ENCODE results near the gene IQCB1. TPM values are rescaled to one million over a fixed set of nuclear protein-coding genes. Genes with fewer than 3 reads are reported as not detected.

IQCB1 gene
- total and polyA plus RNA-seq, 9 of the 15 experiments (the other 6 are each of a cell fraction or from before 2014, with no cell fraction given): 21.1 to 38.1 (median 27.5) TPM

- no peak for FAIRE-seq
- POLR2A ChIA-PET: no interaction called here
- H3K4me1 ChIP-seq (replicated peaks in 1 of 2; ENCODE audit: control insufficient read depth in 2 of 2, insufficient read depth in 2 of 2, low read length in 2 of 2): no peaks in the 10 kb centered on the region
- ATAC-seq: no peak
- H3K27ac ChIP-seq (ENCODE audit: extremely low read depth, low read depth, low read length): no peak overlapping the region
- H3K27me3 ChIP-seq (ENCODE audit: control insufficient read depth in 2 of 2, insufficient read depth in 2 of 2, low read length in 2 of 2): no peaks in the 10 kb centered on the region
- no peak overlapping the region for H3K4me2 ChIP-seq (ENCODE audit: insufficient read depth, low read length)
- in situ Hi-C loops (cut with MboI) (no loop called here), intact Hi-C loops (cut with micrococcal nuclease) (no loop called here)
- BruUV-seq (replicated peaks): no TSS peak
- no peaks in the 10 kb centered on the region for H3K9me3 ChIP-seq (replicated peaks; ENCODE audit: control insufficient read depth, insufficient read depth, low read depth, low read length)
- H3K4me3 ChIP-seq: no peak overlapping the region
- no peak overlapping the region for H3K9ac ChIP-seq (ENCODE audit: insufficient read depth in 1 of 2, low read depth in 2 of 2, low read length in 2 of 2)
- H3K9me1 ChIP-seq (ENCODE audit: control insufficient read depth, insufficient read depth, low read length): no peaks in the 10 kb centered on the region
- peaks cover 43% of the 10 kb centered on the region; the same call in 1 of the 3 replicates for H3K36me3 ChIP-seq (ENCODE audit: control insufficient read depth, insufficient read depth, low read length)
- no peak overlapping the region for H2AFZ ChIP-seq (ENCODE audit: low read depth, low read length)
- no peaks in the 10 kb centered on the region for H4K20me1 ChIP-seq (replicated peaks; ENCODE audit: control insufficient read depth, insufficient read depth, low read length)
- DNase-seq (ENCODE audit: extremely low read depth in 1 of 4, low spot score in 3 of 4): no peak
- TF ChIP-seq RFX7 (CRISPR knock-in tag; IDR thresholded peaks at IDR 0.05) (no peak), CEBPG (CRISPR knock-in tag; IDR thresholded peaks at IDR 0.05) (no peak), CEBPG (tag; conservative IDR thresholded peaks at IDR 0.05 in 1 of 2, IDR thresholded peaks at IDR 0.05 in 1 of 2) (no peak), TGIF2 (CRISPR knock-in tag; IDR thresholded peaks at IDR 0.05) (no peak), MECOM (CRISPR knock-in tag; IDR thresholded peaks at IDR 0.05) (no peak), LCOR (CRISPR knock-in tag; IDR thresholded peaks at IDR 0.05) (no peak), TARDBP (IDR thresholded peaks at IDR 0.05) (no peak), XRCC3 (IDR thresholded peaks at IDR 0.05) (no peak), ZNF57 (CRISPR knock-in tag; IDR thresholded peaks at IDR 0.05) (no peak), CBFA2T3 (IDR thresholded peaks at IDR 0.05) (no peak), KAT7 (CRISPR knock-in tag; IDR thresholded peaks at IDR 0.05; ENCODE audit: borderline replicate concordance) (no peak), PHF8 (IDR thresholded peaks at IDR 0.05; ENCODE audit: borderline replicate concordance, low read length) (no peak), SMAD1 (IDR thresholded peaks at IDR 0.05; ENCODE audit: low read depth, low read length, partially characterized antibody) (no peak)
- TF ChIP-seq, protein P1, sequence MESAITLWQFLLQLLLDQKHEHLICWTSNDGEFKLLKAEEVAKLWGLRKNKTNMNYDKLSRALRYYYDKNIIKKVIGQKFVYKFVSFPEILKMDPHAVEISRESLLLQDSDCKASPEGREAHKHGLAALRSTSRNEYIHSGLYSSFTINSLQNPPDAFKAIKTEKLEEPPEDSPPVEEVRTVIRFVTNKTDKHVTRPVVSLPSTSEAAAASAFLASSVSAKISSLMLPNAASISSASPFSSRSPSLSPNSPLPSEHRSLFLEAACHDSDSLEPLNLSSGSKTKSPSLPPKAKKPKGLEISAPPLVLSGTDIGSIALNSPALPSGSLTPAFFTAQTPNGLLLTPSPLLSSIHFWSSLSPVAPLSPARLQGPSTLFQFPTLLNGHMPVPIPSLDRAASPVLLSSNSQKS (CRISPR knock-in tag; IDR thresholded peaks at IDR 0.05): no peak
- no peaks in the 10 kb centered on the region for H3K79me2 ChIP-seq (ENCODE audit: control insufficient read depth, insufficient read depth, low read length)
- CTCF ChIA-PET (ENCODE audit: low intra/inter-chr PET ratio): no interaction called here
Measured at GRCh38 chr3:121800906-121801305, 34.0 kb downstream of the IQCB1 start.

All from K562 (cell line).